GM21529 (cell line): ENCODE results near the gene GIPR.
A peak's percentile ranks its signal among the peaks of the same experiment; 100 is the strongest.
"Not testable (repeated sequence)": the region's sequence is repeated elsewhere in the genome, so short reads cannot be mapped to it uniquely, and the experiment has no call there.

Experiments used
- ATAC-seq: cut with Tn5 transposase; IDR thresholded peaks from one replicate; pipeline ENCODE4 v1.9.1; 2021; ENCODE audit not compliant: unreplicated experiment

Gene GIPR

GRCh38 chr19:45645068-45645630, 22.9 kb upstream of the GIPR start:
- ATAC-seq = no peak

DNA sequence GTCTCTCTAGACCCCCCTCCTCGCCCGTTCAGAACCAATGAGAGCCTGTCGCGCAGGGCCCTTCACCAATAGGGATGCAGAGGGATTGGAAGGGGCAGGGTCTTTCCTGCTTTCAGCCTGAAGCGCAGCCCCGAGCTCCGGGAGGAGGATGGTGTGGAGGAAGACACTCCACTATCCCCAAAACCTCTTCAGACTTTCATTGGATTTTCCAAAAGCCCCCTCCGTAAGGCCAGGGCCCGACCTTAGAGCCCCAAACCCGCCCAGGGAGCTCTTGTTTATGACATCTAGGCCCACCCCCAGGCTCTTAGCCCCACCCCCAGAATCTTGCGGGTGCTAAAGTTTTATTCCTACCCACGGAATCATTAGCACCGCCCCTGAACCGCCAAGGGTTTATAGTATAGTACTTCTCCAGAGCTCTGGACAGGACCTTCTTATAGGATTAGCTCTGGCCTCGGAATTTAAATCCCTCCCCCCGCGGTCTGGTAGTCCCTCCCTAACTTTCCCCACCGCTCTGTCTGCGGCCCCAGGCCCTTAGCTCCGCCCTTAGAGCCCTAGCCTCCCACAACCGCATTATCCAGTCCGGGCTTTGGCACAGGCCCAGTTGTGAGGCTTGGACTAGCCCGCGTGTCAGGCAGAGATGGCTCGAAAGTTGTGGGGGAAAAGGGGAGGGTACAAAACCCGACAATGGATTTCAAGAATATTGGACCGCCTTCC, 22.2 kb upstream of the GIPR start:
- no peak for ATAC-seq

DNA sequence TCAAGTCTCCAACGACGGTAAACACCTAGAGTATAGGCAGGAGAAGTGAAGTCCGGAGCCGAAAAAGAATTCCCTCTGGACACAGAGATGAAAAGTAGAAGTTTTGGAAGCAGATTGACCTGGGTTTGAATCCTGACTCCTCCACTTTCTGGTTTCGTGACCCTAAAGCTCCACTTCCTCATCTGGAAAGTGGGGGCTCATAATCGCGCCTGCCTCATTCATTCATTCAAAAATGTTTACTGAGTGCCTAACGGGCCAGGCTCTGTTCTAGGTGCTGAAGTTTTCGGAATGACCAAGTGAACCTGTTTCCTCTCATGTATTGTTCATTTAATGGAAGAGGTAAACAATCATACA, 21.7 kb upstream of the GIPR start:
- ATAC-seq = no peak

GRCh38 chr19:45650722-45651121, 17.3 kb upstream of the GIPR start:
- no peak for ATAC-seq

- no peak for ATAC-seq
These were observed 14.4 kb upstream of the GIPR start for GRCh38 chr19:45653634-45654033.

DNA sequence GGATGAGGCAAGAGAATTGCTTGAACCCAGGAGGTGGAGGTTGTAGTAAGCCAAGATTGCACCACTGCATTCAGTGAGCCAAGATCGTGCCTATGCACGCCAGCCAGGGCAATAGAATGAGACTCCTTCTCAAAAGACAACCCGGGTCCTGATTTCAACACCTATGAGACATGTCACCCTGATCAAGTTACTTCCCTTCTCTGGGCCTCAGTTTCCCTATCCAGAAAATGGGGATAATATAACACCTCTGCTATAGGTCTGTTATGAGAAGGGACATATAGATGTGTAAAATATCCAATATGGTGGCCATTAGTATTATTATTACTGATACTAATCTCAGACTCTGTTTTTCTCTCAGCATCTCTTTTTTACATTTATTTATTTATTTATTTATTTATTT, 12.9 kb upstream of the GIPR start:
- ATAC-seq = no peak

DNA sequence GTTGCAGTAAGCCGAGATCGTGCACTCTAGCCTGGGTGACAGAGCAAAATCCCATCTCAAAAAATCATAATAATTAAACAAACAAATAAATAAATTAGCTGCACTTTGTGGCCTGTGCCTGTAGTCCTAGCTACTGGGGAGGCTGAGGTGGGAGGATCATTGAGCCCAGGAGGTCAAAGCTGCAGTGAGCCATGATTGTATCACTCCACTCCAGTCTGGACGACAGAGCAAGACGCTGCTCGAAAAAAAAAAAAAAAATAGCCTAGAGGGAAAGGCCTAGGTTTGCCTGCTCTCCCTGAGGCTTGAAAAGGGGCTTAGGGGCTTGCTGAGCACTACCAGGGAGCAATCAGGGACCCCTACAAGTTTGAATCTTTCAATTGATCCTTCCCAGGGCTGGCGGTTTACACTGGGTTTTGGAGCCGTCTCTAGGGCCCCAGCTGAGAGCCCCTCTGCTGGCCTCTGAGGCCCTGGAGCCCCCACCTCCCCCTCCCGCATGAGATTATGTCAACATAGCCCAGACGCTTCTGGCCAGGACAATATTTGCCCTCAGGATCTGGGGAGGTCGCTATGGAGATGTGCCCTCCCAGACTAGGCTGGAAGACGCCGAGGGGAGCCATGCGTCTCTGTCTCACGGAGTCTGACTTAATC, 10.4 kb upstream of the GIPR start:
- no peak for ATAC-seq

GRCh38 chr19:45659096-45659729, 8.8 kb upstream of the GIPR start:
- no peak for ATAC-seq

DNA sequence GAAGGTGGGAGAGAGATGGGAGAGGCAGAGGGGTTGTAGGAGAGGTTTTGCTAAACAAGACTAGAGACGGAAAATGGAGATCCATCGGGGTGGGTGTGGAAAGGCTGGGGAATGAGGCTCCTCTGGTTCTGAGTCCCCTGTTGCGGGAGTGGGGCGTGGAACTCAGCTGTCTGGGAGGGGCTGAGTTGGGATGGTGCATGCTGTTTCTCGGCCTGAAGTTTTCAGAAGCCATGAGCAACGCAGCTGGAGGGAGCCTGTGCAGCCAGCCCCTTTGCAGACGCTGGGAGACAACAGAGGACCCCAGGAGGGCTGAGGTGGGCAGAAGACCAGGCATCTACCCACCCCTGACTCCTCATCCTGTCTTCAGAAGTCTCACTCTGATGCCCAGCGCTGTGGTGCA, 7.4 kb upstream of the GIPR start:
- ATAC-seq = no peak

DNA sequence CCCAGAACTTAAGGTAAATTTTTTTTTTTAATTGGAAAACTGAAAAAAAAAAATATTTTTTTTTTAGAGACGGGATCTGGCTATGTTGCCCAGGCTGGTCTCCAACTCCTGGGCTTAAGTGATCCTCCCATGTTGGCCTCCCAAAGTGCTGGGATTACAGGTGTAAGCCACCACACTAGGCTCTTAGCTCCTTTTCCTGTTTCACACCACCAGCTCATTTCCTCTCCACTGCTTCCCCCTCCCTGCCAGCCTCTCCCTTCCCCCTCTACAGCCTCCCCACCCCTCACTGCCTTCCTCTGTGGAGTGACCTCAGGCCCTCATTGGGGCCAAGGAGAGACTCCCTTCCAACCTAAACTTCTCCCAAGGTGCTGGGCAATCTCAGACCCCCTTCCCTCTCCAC, 4.2 kb upstream of the GIPR start:
- ATAC-seq = no peak

DNA sequence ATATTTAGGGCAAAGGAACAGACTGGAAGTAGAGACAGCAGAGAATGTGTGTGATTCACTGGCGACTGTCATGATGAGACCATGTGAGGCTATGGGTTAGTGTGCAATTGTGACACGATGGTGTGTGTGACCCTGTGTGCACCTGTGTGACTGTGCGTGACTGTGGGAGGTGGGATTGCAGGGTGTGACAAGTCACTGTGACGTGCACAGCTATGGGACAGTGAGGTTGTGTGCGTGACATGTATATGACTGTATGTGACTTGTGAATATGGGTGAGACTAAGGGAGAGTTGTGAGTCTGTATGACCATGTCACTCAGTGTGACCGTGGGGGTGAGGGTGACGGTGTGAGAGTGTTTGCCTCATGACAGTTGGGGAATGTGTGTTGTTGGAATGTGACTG, 3.4 kb upstream of the GIPR start:
- no peak for ATAC-seq

GRCh38 chr19:45668342-45668871, 386 bp downstream of the GIPR start:
- ATAC-seq = peak; percentile 5

DNA sequence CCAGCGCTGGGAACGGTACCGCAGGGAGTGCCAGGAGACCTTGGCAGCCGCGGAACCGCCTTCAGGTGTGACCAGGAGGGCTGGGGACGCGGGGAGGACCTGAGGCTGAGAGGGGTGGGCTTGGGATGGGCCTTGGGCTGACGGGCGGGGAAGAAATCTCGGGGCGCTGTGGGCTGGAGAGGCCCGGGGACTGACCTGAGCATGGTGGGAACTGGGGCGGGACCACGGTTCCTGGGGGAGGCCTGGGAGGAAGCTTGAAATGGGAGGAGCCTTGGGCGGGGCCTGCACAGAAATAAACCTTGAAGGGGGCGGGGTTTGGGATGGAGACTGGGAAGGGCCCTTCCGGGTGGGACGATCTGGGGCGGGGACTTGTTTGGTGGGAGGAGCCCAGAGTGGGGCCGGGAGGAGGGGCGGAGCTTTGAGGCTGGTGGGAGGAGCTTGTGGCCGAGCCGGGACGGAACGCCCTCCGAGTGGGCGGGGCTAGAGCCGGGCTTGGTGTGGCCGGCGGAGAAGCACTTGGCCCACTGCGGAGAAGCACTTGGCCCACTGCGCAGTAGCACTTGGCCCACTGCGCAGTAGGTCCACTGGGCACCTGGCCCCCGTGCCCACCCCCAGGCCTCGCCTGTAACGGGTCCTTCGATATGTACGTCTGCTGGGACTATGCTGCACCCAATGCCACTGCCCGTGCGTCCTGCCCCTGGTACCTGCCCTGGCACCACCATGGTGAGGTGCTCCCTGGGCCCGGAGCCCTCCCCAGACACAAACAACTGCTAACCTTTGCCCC, 2.8 kb downstream of the GIPR start:
- peak; percentile 47 for ATAC-seq

GRCh38 chr19:45674946-45675345, 6.9 kb downstream of the GIPR start:
- ATAC-seq = no peak

- ATAC-seq = no peak
These were observed 8.8 kb downstream of the GIPR start for GRCh38 chr19:45676851-45677263.

GRCh38 chr19:45677351-45678230, 9.6 kb downstream of the GIPR start:
- peak; percentile 45 for ATAC-seq

DNA sequence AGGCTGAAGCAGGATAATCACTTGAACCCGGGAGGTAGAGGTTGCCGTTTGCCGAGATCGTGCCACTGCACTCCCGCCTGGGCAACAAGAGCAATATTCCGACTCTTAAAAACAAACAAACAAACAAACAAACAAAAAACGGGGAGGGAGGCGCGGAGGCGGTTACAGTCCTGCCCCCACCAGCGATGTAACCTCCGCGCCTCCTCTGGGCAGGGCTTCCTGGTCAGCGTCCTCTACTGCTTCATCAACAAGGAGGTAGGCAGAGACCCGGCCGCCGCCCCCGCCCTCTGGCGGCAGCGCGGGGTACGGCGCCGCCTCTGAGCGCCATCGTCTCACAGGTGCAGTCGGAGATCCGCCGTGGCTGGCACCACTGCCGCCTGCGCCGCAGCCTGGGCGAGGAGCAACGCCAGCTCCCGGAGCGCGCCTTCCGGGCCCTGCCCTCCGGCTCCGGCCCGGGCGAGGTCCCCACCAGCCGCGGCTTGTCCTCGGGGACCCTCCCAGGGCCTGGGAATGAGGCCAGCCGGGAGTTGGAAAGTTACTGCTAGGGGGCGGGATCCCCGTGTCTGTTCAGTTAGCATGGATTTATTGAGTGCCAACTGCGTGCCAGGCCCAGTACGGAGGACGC, 13.5 kb downstream of the GIPR start:
- ATAC-seq = peak; percentile 70

- no peak for ATAC-seq
These were observed 14.1 kb downstream of the GIPR start for GRCh38 chr19:45682117-45682516.

GRCh38 chr19:45682908-45683307, 14.9 kb downstream of the GIPR start:
- ATAC-seq = no peak

- ATAC-seq = not testable (repeated sequence)
These were observed 17.0 kb downstream of the GIPR start for GRCh38 chr19:45685045-45685444.
